Testis (tissue), 2 donors: Measurements from ENCODE around the gene SSMEM1.
"Not testable (repeated sequence)": the region's sequence is repeated elsewhere in the genome, so short reads cannot be mapped to it uniquely, and the experiment has no call there.

Experiments
- POLR2A ChIP-seq: fragments of 450-650 bp; IDR thresholded peaks from one replicate; pipeline ENCODE4 v1.6.1; 2017; ENCODE audit warnings: antibody characterized with exemption, mild to moderate bottlenecking, moderate library complexity
- TF ChIP-seq, protein P1 (sequence below), 3 experiments: fragments of 450-650 bp in 2 of 3; fragments of 200-600 bp in 1 of 3; sonication (generic) in 1 of 3; IDR thresholded peaks; one replicate each; pipeline ENCODE4 v1.5.1; 2016 to 2019; ENCODE audit warnings: antibody characterized with exemption in 3 of 3, mild to moderate bottlenecking in 2 of 3, moderate library complexity in 1 of 3

DNA sequence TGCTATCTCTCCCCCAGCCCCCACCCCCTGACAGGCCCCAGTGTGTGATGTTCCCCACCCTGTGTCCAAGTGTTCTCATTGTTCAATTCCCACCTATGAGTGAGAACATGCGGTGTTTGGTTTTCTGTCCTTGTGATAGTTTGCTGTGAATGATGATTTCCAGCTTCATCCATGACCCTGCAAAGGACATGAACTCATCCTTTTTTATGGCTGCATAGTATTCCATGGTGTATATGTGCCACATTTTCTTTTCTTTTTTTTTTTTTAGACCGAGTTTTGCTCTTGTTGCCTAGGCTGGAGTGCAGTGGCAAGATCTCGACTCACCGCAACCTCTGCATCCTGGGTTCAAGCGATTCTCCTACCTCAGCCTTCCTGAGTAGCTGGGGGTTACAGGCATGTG, 41.2 kb downstream of the SSMEM1 start:
- TF ChIP-seq POLR2A: not testable (repeated sequence)
- TF ChIP-seq, protein P1, sequence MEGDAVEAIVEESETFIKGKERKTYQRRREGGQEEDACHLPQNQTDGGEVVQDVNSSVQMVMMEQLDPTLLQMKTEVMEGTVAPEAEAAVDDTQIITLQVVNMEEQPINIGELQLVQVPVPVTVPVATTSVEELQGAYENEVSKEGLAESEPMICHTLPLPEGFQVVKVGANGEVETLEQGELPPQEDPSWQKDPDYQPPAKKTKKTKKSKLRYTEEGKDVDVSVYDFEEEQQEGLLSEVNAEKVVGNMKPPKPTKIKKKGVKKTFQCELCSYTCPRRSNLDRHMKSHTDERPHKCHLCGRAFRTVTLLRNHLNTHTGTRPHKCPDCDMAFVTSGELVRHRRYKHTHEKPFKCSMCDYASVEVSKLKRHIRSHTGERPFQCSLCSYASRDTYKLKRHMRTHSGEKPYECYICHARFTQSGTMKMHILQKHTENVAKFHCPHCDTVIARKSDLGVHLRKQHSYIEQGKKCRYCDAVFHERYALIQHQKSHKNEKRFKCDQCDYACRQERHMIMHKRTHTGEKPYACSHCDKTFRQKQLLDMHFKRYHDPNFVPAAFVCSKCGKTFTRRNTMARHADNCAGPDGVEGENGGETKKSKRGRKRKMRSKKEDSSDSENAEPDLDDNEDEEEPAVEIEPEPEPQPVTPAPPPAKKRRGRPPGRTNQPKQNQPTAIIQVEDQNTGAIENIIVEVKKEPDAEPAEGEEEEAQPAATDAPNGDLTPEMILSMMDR (IDR thresholded peaks at IDR 0.05): not testable (repeated sequence)
